ENCODE data around the gene NUP210L.

DNA sequence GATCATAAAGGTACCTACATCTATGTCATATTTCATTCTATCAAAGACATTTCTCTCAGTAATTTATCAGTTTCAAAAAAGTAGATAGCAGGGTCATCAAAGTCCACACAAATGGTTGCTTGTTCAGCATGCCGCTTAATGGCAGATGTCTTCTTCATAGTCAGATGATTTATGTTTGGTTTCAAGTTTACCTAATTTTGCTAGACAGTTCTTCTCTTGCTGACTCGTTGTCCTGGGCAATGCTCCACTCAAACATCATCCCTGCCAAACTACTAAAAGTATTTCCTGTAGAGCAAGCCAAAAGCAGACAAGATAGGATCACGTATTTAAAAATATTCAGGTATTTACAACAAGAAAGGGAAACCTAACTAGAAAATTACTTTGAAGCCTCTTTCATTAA, 13.6 kb downstream of the NUP210L start:
- TF ChIP-seq, protein P1, sequence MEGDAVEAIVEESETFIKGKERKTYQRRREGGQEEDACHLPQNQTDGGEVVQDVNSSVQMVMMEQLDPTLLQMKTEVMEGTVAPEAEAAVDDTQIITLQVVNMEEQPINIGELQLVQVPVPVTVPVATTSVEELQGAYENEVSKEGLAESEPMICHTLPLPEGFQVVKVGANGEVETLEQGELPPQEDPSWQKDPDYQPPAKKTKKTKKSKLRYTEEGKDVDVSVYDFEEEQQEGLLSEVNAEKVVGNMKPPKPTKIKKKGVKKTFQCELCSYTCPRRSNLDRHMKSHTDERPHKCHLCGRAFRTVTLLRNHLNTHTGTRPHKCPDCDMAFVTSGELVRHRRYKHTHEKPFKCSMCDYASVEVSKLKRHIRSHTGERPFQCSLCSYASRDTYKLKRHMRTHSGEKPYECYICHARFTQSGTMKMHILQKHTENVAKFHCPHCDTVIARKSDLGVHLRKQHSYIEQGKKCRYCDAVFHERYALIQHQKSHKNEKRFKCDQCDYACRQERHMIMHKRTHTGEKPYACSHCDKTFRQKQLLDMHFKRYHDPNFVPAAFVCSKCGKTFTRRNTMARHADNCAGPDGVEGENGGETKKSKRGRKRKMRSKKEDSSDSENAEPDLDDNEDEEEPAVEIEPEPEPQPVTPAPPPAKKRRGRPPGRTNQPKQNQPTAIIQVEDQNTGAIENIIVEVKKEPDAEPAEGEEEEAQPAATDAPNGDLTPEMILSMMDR (IDR thresholded peaks at IDR 0.05): no peak
- TF ChIP-seq EZH2 (IDR thresholded peaks at IDR 0.05) (no peak), EZH2phosphoT487 (IDR thresholded peaks at IDR 0.05) (no peak)
